ENCODE results near the gene VOPP1. TPM values are rescaled to one million over a fixed set of nuclear protein-coding genes. Genes with fewer than 3 reads are reported as not detected.
"Not testable (repeated sequence)": the region's sequence is repeated elsewhere in the genome, so short reads cannot be mapped to it uniquely, and the experiment has no call there.

The VOPP1 gene
- polyA plus RNA-seq, 1 donor: 54.7 TPM

DNA sequence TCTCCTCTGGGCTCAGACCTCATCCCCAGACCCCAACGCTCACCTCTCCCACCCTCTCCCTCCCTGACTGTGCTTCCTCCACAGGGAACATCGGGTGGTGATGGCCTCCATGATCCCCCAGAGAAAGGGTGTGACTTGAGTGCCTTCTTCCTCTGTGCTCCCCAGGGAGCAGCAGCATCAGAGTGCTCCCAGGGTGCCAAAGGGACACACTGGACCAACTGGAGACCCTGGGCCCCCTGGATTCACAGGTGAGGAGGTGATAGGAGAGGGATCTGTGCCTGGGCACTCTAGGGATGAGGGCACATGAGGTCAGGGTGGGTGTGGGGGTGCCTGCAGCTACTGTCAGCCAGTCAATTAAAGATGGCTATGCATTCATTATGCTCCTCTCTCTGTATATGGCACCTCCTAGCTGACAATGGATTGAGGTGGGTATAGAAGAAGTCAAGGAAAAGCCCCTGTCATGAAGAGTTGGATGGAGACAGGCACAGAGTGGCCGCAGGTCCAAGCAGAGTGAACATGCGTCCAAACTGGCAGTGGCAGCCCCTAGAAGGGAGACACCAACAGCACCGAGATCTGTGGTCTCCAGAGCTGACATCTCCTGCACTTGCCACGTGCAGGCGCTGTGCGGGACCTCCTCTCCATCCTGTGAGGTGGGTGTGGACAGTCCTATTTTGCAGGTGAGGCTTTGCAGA is 15.5 kb upstream of the VOPP1 start:
- no peak for DNase-seq

DNA sequence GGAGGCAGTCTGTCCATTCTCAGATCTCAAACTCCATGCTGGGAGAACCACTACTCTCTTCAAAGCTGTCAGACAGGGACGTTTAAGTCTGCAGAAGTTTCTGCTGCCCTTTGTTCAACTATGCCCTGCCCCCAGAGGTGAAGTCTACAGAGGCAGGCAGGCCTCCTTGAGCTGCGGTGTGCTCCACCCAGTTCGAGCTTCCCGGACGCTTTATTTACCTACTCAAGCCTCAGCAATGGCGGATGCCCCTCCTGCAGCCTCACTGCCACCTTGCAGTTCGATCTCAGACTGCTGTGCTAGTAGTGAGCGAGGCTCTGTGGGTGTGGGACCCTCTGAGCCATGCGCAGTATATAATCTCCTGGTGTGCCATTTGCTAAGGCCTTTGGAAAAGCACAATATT is 10.4 kb upstream of the VOPP1 start:
- not testable (repeated sequence) for DNase-seq

DNA sequence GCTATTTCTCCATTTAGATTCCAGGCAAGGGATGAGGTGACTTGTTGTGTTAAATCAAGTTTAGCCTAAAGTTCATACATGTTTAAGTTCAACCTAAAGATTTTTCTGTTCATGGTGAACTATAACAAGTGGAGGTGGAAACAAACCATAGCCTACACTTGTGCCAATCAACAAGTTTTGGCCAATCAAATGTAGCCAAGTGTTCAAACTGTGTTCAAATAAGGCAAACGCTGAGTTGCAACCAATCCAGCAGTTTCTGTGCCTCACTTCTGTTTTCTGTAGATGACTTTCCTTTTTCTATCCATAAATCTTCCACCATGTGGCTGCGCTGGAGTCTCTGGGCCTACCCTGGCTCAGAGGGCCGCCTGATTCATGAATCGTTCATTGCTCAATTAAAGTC is 4.5 kb upstream of the VOPP1 start:
- DNase-seq: no peak

DNA sequence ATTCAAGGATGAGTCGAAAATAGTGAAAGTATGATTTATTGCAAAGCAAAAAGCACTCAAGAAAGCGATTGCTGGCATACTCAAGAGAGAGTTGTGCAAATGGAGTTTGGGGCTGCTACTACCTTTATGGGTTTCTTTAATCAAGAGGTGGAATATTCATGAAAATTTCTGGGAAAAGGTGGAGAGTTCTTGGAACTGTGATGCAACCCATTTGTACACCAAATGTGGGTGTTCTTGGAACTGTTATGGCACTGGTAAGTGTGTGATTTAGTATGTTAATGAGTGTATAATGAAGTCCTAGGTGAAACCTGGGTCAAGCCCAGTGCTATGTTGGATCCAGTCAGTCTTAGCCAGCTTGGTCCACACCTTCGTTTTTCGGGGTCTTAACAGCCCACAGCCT is 3.4 kb upstream of the VOPP1 start:
- no peak for DNase-seq

DNA sequence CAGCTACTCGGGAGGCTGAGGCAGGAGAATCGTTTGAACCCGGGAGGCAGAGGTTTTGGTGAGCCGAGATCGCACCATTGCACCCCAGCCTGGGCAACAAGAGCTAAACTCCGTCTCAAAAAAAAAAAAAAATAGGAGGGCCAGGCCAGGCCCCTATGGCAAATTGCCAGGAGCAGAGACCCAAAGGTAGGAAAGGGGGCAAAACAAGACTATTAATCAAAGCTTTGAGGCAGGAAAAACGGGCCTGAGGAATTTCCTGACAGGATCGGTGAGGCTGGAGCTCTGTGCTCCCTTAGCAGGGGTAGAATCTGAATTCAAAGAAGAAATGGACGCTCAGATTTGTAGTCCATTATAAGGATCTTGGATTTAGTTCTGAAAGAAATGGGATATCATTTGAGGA is 2.8 kb upstream of the VOPP1 start:
- no peak for DNase-seq

DNA sequence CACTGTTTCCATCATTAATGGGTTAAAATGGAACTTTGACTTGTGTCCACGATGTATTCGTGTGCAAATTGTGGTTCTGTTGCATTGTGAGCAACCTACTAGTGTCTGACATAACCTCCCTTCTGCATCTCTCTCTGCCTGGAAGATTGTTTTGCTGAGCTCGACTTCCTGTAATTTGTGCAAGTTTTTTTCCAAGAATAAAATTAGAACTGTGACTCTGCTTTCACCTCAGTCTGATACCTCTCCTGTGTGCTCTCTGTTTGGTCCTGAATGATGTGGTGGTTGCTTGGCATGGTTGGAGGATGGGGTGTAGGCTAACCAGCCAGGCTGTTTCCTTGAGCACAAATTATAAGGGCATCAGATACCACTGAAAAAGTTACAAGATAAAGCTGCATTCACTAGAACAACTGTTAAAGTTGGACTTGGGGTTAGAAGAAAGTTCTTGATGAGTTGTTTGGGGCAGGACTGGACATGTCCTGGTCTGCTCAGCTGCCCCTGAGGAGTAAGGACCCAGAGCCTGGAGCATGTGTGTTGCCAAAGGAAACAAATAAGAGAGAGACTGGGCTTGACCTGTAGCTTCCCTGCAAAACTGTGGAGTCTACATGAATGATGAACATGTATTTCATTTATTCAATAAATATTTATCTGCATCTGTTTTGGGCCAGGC is 1.9 kb upstream of the VOPP1 start:
- DNase-seq: no peak

DNA sequence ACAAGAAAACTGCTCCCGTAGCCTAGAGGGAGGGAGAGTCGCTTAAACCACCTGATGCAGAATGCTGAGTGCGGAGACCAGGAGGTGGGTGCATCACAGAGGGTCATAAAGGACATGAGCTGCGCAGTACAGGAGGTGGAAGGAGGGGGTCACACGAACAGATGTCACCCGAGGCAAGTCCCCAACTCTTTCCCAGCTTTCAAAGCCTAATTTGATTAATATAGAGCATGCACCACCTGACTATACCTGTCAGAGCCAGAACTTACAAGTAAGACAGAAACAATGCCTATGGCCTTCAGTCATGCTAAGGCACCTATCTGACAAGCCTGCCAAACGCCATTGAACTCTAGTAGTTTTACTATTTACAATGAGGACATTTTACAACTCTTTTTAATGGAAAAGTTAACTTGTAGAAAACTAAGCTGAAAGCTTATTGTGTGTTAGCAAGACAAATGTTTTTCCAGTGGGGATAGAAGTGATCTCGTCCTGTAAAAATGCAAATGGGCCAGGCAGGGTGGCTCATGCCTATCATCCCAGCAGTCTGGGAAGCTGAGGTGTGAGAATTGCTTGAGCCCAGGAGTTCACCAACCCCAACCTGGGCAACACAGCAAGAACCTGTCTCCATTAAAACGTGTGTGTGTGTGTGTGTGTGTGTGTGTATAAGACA is 1.1 kb upstream of the VOPP1 start:
- no peak for DNase-seq

DNA sequence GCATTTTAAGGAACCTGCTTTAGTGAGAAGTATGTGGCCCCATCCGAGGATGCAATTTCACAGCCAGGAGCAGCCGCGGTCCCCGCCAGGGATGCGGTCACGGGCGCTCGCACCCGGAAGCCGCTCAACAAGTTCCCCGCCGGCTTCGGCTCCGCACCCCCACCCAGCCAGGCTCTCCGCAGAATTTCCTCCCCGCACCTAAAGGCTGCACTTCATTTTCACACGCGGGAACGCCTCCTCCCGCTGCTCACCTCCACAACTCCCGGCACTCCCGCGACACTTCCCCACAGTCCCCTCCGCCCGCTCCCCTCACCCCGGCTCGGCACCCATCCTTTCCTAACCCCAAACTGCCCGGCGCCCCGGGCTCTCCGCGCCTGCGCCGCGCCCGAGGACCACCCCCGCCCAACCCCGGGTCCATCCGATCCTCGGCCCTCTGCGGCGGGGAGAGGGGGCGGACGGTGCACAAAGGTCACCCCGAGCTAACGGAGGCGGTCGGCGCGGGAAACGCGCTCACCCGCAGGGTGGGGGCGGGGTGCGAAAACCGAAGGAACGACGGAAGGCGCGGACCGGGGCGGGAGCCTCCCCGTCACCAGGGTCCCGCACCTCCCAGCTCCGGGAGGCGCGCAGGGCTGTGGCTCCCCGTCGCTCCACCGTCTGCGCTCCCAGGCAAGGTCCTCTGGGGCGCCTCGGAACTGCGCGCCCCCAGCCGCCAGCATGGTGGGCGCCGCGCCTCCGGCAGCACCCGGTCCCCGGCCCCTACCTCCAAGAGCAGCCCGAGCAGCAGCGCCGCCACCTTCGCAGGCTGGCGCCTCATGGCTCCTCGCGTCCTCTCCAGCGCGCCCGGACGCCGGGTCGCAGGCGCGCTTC is 558 bp downstream of the VOPP1 start:
- no peak for DNase-seq

DNA sequence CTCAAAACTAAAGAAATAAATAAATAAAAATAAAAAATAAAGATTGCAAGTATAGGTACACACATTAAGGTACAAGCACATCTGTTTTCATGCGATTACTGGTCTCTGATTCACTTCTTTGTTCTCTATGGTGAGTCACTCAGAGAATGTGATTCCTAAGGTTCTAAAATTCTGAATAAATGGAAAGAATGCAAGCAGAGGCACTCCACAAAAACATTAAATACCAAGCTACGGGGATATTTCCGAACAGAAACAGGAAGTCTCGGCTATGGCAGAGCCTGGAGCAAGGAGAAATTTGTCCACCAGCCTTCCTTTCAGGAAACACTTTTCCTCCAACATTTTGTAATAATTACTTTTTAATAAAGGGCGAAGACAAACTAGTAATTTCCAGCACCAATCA is 1.4 kb downstream of the VOPP1 start:
- no peak for DNase-seq

DNA sequence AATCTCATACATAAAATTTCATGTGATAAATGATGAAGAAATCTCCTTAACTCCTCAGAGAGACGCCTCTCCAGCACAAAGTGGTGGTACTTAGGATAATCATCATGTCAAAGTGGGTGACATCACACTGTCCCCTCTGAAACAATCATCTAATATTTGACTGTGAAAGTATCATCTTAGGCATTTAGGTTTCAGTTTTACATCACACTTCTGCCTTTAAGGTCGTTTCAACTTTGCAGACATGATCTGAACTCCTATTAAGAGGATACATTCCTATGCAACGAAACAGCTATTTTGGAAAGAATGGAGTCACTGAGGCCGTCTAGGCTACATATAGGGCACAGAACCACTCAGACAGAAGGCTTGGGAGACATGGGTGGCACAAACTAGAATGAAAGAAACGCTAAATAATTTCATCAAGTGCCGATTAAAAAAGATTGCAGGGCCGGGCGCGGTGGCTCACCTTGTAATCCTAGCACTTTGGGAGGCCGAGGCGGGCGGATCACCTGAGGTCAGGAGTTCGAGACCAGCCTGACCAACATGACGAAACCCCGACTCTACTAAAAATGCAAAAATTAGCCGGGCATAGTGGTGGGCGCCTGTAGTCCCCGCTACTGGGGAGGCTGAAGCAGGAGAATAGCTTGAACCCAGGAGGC is 2.0 kb downstream of the VOPP1 start:
- no peak for DNase-seq

DNA sequence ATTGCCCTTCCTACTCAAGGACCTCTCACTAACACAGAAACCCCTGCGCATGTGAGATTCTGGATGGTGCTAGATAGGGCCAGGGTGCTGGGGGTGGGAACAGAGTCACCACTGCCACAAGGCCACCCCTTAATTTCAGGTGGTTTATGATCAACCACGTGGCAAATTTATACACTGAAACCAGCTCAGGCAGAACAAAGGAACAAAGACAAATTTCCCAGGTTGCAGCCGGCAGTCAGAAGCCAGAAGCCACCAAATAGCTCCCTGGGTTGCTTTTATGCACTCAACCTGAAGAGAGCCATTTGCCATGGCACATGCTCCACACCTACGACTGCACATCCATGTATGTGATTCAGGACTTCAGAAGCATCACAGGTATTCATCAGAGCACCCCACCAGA is 2.5 kb downstream of the VOPP1 start:
- no peak for DNase-seq

DNA sequence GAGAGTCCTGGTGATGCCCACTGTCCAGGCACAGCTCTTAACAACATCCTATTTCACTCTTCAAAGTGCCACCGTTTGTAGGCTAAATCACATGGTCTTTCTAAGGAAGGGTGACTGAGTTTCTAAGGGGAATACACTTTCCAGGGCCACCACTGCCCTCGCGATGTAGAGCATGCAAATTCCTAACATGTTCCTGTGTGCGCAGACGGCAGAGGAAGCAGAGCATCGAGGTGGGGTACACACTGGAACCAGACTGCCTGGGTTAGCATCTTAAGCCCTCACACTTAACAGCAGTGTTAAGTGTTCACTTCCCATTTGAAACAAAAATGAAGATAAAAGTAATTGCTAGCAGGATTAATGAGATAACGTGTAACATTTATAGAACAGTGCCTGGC is 3.0 kb downstream of the VOPP1 start:
- DNase-seq: no peak

DNA sequence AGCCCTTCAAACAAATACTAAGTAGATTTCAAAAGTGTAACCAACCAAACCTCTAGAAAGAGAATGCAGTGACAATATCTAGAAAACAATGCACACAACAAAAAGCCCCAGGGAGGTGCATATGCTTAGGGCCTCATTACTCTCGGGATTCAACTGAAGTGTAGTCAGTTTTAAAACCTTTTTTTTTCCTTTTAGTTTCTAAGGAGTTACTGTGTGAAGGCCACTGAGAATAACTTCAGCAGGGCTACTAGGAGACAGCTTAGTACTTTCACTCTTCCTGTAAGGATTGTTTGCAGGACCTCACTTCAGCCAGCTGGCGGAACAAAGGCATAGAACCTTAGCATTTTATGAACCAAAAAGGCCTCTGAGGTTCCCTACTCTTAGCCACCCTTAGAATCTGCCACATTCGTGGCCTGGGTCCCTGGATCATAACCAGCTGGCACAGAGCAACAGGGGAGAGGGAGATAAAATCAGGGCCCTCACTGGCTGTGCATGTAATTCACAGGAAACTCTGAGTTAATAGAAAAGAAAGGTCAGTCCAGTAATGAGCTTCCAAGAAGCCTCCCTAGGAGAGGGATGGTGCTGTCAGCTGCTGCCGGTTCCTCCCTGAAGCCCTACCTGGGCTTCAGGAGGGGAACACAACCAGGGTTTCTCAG is 3.6 kb downstream of the VOPP1 start:
- no peak for DNase-seq

DNA sequence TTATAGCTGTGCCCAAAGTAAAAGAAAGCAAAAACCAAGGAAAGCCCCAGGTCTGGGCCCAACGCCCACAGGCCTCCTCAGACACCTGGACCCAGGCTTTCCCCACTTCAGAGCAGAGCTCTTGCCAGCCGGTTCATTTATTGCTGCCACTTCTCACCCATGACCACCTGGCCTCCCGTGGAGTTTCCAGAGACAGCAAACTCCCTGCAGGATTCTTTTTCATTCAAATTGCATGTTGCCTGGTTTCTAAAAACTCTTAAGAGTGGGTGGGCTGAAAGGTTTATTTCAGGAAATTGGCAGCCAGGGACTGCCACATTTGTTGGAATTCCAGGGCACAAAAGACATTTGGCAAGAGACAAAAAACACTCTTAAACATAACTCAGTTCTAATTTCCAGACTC is 4.7 kb downstream of the VOPP1 start:
- DNase-seq: no peak

DNA sequence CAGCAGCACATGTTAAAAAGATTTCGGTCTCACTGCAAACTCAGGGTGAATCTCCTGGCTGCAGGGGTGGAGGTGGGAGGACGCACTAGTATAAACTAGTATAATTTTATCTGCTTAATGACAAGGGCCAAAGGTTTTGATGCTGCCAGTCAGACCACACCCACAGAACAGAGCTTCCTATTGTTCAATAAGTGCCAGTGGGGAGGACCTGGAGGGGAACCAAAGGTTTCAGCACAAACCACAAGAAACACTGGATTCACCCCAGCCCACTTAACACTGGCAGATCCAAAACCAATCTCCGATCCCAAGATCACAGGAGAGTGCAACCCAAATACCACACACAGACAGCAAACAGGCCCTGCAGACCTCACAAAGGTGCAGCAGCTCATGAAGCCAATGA is 6.6 kb downstream of the VOPP1 start:
- no peak for DNase-seq

DNA sequence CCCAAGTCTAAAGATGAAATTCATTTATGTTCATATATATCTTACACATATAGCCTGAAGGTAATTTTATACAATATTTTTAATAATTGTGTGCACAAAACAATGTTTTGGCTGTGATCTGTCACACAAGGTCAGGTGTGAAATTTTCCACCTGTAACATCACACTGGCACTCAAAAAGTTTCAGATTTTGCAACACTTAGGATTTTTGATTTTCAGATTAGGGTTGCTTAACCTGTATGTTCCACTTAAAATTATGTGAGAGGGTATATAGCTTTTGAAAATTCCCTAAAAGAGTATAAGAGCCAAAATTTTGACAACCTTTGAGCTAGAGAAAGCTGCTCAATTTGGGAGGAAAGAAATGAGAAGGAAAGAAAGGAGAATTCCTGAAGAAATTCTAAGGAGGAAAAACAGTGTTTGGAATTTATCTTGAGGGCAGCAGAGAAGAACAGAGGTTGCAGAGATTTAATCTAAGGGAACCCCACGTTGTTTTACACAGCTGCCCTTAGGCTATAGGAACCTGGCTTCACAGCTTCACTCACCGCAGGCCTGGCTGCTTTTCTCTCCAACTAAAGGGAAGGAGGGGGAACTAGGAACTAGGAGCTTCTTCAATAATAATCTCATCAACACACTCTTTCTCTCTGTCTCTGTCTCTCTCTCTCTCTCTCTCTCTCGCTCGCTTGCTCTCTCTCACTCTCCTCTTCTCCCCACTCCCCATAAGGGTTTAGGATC is 8.5 kb downstream of the VOPP1 start:
- no peak for DNase-seq

DNA sequence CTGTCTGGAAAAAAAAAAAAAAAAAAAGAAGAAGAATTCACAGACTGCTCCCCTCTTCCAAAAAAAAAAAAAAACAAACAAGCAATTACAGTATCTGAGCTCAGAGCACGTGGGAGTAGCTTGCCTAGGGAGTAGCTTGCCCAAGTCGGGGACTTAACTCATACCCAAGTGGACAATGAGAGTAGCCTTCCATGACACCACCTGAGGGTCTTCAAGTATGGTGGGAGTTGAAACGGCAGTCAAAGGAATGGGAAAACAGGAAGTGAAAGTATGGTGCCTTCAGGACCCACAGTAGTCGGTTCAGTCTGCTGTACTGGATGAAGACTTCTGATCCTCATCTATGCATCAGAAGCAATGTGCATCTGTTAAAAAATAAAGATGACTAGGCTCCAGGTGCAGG is 10.6 kb downstream of the VOPP1 start:
- DNase-seq: no peak

DNA sequence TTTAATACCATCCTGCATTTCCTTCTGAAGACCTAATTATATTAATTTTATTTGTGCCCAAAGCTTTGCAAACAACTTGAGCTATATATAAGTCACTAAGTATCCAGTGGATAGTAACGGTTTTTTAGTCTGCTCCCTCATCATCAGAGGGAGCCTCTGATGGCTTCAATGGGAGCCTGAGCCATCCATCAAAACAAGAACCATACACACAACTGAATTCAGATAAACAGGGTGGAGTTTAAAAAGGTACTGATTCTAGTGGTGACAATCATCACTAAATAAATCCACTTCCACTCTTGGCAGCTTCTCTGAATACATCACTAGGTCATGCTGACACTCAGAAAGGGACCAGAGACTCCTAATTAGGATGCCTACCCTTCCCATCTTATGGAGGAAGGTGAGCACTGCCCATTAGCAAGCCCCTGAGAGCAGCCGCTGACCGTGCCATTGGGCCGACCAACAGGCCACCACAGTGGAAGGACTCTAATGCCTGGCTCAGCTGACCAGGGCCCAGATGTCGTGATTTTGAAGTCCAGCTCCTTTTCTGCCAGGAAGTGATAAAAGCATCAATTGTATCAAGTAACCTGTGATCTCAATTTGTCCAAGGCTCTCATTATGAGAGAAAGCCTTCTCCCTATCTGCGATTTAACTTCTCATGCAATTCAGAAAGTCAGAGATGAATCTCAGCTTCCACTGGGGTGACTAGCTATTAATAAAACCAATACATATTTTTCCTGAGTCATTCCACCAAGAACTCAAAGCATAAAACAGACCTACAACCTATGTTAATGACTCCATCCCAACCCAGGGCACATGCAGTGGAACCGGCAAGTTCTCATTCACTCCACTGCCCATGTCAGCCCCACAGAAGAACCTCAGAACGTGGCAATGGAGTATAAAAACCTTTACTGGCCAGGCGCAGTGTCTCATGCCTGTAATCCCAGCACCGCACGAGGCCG is 13.1 kb downstream of the VOPP1 start:
- DNase-seq: no peak

DNA sequence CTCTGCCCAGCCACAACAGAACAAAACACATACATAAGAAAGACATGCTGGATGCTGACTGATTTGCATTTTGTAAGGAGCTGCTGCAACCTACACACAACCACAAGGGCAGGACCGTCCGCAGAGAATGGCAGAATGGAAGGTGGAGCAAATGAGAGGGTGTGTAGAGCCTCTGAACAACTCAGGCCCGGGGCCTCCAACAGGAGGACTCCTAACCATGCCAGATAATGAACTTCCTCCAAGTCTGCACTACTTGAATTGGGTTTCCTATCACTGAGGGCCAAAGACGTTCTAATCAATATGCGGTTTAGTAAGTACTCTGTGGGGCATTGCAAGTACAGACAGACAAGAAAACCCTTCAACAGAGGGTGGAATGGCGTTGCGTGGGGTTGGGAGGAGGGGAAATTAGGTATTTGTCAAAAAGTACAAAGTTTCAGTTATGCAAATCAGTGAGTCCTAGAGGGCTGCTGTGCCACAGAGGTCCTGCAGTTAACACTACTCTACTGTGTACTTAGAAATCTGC is 14.6 kb downstream of the VOPP1 start:
- no peak for DNase-seq
